RPMI7951 (cell line): ENCODE data around the gene MAMDC2. TPM values are rescaled to one million over a fixed set of nuclear protein-coding genes. Genes with fewer than 3 reads are reported as not detected.

Source experiments
- DNase-seq: peaks from one replicate; pipeline ENCODE4 v3.0.0-alpha.2; 2012; ENCODE audit warnings: low read depth
- total RNA-seq: library from RNA; depleted of rRNA; stranded (reverse); fragments of >200 nt; shearing (Covaris generic); gene quantifications from 2 replicates; pipeline ENCODE4 v1.2.3, GENCODE V29; 2014

The MAMDC2 gene
- total RNA-seq, 1 experiment from 2014 or later = not detected

- DNase-seq = no peak
Observed at GRCh38 chr9:70133253-70134208, 89.9 kb downstream of the MAMDC2 start.

- no peak for DNase-seq
Observed at GRCh38 chr9:70134360-70134759, 90.7 kb downstream of the MAMDC2 start.

GRCh38 chr9:70135176-70135575, 91.5 kb downstream of the MAMDC2 start:
- no peak for DNase-seq

GRCh38 chr9:70136632-70137031, 93.0 kb downstream of the MAMDC2 start:
- DNase-seq = peak; percentile 60

- no peak for DNase-seq
Observed at GRCh38 chr9:70137577-70137976, 93.9 kb downstream of the MAMDC2 start.

GRCh38 chr9:70142101-70142500, 98.5 kb downstream of the MAMDC2 start:
- DNase-seq = no peak

GRCh38 chr9:70143394-70144130, 99.9 kb downstream of the MAMDC2 start:
- DNase-seq = no peak

GRCh38 chr9:70144131-70144503, 100.5 kb downstream of the MAMDC2 start:
- DNase-seq = no peak

- DNase-seq = no peak
Observed at GRCh38 chr9:70145981-70146380, 102.3 kb downstream of the MAMDC2 start.

- DNase-seq = no peak
Observed at GRCh38 chr9:70147196-70147595, 103.5 kb downstream of the MAMDC2 start.

- DNase-seq = no peak
Observed at GRCh38 chr9:70147651-70148050, 104.0 kb downstream of the MAMDC2 start.

GRCh38 chr9:70152350-70152749, 108.7 kb downstream of the MAMDC2 start:
- no peak for DNase-seq

- DNase-seq = no peak
Observed at GRCh38 chr9:70156729-70157128, 113.1 kb downstream of the MAMDC2 start.

- peak; percentile 48 for DNase-seq
Observed at GRCh38 chr9:70159630-70160029, 116.0 kb downstream of the MAMDC2 start.

GRCh38 chr9:70160686-70161600, 117.3 kb downstream of the MAMDC2 start:
- no peak for DNase-seq

- DNase-seq = no peak
Observed at GRCh38 chr9:70165006-70165602, 121.5 kb downstream of the MAMDC2 start.

- no peak for DNase-seq
Observed at GRCh38 chr9:70168521-70168920, 124.9 kb downstream of the MAMDC2 start.

GRCh38 chr9:70169222-70169621, 125.6 kb downstream of the MAMDC2 start:
- DNase-seq = no peak

- no peak for DNase-seq
Observed at GRCh38 chr9:70170151-70170790, 126.6 kb downstream of the MAMDC2 start.

GRCh38 chr9:70172532-70172931, 128.9 kb downstream of the MAMDC2 start:
- no peak for DNase-seq

- DNase-seq = peak; percentile 29
Observed at GRCh38 chr9:70177121-70177520, 133.5 kb downstream of the MAMDC2 start.
